ENCODE results near the gene FGD2. TPM values are rescaled to one million over a fixed set of nuclear protein-coding genes. Genes with fewer than 3 reads are reported as not detected.

Gene FGD2
- total and polyA plus RNA-seq, 2 donors (not counting 1 experiment from before 2014, with no cell fraction given): 352 to 682 TPM

GRCh38 chr6:36978421-36979346, 26.8 kb upstream of the FGD2 start:
- Histone ChIP-seq H3K4me2 (replicated peaks; ENCODE audit: low read depth, low read length, poor library complexity, severe bottlenecking) (no peak overlapping the region), H3K27ac (ENCODE audit: low read length in 2 of 2) (no peak overlapping the region), H3K79me2 (ENCODE audit: control insufficient read depth, insufficient read depth, low read length) (peaks cover 57% of the 10 kb centered on the region), H3K9ac (ENCODE audit: low read length) (no peak overlapping the region), H3K36me3 (replicated peaks in 1 of 2; ENCODE audit: control extremely low read depth in 1 of 2, control insufficient read depth in 1 of 2, extremely low read depth in 1 of 2, insufficient read depth in 2 of 2, low read length in 1 of 2) (peaks cover 0 to 71% of the 10 kb centered on the region in 2 experiments), H4K20me1 (ENCODE audit: control insufficient read depth, insufficient read depth, low read length, poor library complexity, severe bottlenecking) (peaks cover 83% of the 10 kb centered on the region), H3K9me3 (ENCODE audit: control extremely low read depth in 1 of 3, control insufficient read depth in 2 of 3, insufficient read depth in 1 of 3, low read length in 2 of 3) (no peaks in the 10 kb centered on the region), H3K27me3 (replicated peaks in 1 of 4; ENCODE audit: control extremely low read depth in 1 of 4, control insufficient read depth in 3 of 4, insufficient read depth in 4 of 4, low read length in 3 of 4) (no peaks in the 10 kb centered on the region), H3K4me3 (ENCODE audit: control extremely low read depth in 1 of 5, extremely low read depth in 1 of 5, insufficient read depth in 1 of 5, low read depth in 2 of 5, low read length in 4 of 5) (no peak overlapping the region), H3K4me1 (ENCODE audit: control insufficient read depth in 2 of 2, insufficient read depth in 2 of 2, low read length in 2 of 2) (peaks cover 9 to 11% of the 10 kb centered on the region in 2 donors), H2AFZ (ENCODE audit: insufficient read depth, low read depth, low read length, poor library complexity, severe bottlenecking) (no peak overlapping the region)
- DNase-seq (no peak), ATAC-seq (ENCODE audit: low read depth) (no peak)
- Mint-ChIP-seq H3K9me3 (ENCODE audit: insufficient read depth) (no peaks in the 10 kb centered on the region), H3K27me3 (no peaks in the 10 kb centered on the region), H3K4me3 (no peak overlapping the region), H3K4me1 (peaks cover 37% of the 10 kb centered on the region), H3K27ac (no peak overlapping the region)
- 97% methylated on average over 6 of the region's 11 CpGs for WGBS (ENCODE audit: insufficient coverage)
- POLR2A ChIA-PET: interaction anchor here (0.7 to 1.4 kb wide), 3 partner anchors 27 to 510 kb away, joined by 3 to 18 read pairs (median 6); partner anchors contain the start of gene FGD2
- TF ChIP-seq EZH2 (IDR thresholded peaks at IDR 0.05; ENCODE audit: borderline replicate concordance, insufficient read depth, low read depth, low read length, poor library complexity, severe bottlenecking) (no peak), CTCF (IDR thresholded peaks at IDR 0.05) (no peak)
- CTCF ChIA-PET: interaction anchor here (0.6 to 9.7 kb wide), 33 partner anchors 15 to 363 kb away, joined by 3 to 223 read pairs (median 5); partner anchors contain the start of genes C6orf89, PI16 and PPIL1
- intact Hi-C loops (cut with micrococcal nuclease): no loop called here
